ENCODE measurements around the gene IAPP. TPM values are rescaled to one million over a fixed set of nuclear protein-coding genes. Genes with fewer than 3 reads are reported as not detected.

Gene IAPP
- total RNA-seq, 1 experiment from 2014 or later: not detected

DNA sequence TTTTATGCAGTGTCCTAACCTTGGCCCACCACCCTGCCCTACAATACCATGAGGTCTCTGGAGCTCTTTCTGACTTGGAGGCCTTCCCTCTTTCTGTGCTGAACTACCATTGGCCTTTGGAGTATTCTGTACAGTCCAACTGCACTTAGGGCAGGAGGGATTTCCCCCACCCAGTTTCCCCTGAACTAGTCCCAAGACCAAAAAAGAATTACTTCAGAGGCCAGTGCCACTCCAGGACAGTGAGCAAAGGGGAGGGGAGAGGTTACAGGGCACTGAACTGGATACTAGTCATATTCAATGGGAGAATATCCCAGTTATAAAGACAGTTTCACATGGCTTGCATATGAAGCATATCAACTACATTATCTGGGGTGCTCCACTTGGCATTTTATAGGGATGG, 44.1 kb upstream of the IAPP start:
- H3K9me3 ChIP-seq (ENCODE audit: control insufficient read depth in 1 of 2, insufficient read depth in 1 of 2, low read depth in 1 of 2, low read length in 2 of 2): peaks cover 5 to 11% of the 10 kb centered on the region in 2 experiments; a peak in 3 of 4 replicates
- no TSS peak for BruUV-seq (replicated peaks)
- no peak overlapping the region for H3K4me2 ChIP-seq (ENCODE audit: low read length)
- no peak overlapping the region for H2AFZ ChIP-seq (ENCODE audit: low read depth, low read length, poor library complexity, severe bottlenecking)
- no peaks in the 10 kb centered on the region for H3K79me2 ChIP-seq (ENCODE audit: insufficient read depth, low read length)
- TF ChIP-seq RAD21 (IDR thresholded peaks at IDR 0.05; ENCODE audit: low read depth) (no peak), FOSL1 (IDR thresholded peaks at IDR 0.05; ENCODE audit: low read depth) (no peak), EZH2 (IDR thresholded peaks at IDR 0.05) (no peak), POLR2A (IDR thresholded peaks at IDR 0.05; ENCODE audit: borderline replicate concordance, extremely low read depth, insufficient read depth, insufficient read length) (no peak), EZH2phosphoT487 (IDR thresholded peaks at IDR 0.05; ENCODE audit: borderline replicate concordance) (no peak), SP1 (IDR thresholded peaks at IDR 0.05; ENCODE audit: low read depth) (no peak), TCF7L2 (IDR thresholded peaks at IDR 0.05; ENCODE audit: borderline replicate concordance, extremely low read depth, insufficient read depth, insufficient read length) (no peak), CBX3 (IDR thresholded peaks at IDR 0.05; ENCODE audit: low read depth) (no peak), JUND (IDR thresholded peaks at IDR 0.05) (no peak), YY1 (IDR thresholded peaks at IDR 0.05; ENCODE audit: extremely low read depth, insufficient replicate concordance, low read depth, low read length) (no peak), POLR2AphosphoS5 (IDR thresholded peaks at IDR 0.05; ENCODE audit: low read depth, low read length) (no peak), ELF1 (IDR thresholded peaks at IDR 0.05; ENCODE audit: borderline replicate concordance, low read depth) (no peak)
- TF ChIP-seq, protein P1, sequence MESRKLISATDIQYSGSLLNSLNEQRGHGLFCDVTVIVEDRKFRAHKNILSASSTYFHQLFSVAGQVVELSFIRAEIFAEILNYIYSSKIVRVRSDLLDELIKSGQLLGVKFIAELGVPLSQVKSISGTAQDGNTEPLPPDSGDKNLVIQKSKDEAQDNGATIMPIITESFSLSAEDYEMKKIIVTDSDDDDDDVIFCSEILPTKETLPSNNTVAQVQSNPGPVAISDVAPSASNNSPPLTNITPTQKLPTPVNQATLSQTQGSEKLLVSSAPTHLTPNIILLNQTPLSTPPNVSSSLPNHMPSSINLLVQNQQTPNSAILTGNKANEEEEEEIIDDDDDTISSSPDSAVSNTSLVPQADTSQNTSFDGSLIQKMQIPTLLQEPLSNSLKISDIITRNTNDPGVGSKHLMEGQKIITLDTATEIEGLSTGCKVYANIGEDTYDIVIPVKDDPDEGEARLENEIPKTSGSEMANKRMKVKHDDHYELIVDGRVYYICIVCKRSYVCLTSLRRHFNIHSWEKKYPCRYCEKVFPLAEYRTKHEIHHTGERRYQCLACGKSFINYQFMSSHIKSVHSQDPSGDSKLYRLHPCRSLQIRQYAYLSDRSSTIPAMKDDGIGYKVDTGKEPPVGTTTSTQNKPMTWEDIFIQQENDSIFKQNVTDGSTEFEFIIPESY (IDR thresholded peaks at IDR 0.05; ENCODE audit: extremely low read depth, insufficient replicate concordance, low read length): no peak
- TF ChIP-seq, protein P2, sequence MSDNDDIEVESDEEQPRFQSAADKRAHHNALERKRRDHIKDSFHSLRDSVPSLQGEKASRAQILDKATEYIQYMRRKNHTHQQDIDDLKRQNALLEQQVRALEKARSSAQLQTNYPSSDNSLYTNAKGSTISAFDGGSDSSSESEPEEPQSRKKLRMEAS (IDR thresholded peaks at IDR 0.05): no peak
- TF ChIP-seq, protein P3, sequence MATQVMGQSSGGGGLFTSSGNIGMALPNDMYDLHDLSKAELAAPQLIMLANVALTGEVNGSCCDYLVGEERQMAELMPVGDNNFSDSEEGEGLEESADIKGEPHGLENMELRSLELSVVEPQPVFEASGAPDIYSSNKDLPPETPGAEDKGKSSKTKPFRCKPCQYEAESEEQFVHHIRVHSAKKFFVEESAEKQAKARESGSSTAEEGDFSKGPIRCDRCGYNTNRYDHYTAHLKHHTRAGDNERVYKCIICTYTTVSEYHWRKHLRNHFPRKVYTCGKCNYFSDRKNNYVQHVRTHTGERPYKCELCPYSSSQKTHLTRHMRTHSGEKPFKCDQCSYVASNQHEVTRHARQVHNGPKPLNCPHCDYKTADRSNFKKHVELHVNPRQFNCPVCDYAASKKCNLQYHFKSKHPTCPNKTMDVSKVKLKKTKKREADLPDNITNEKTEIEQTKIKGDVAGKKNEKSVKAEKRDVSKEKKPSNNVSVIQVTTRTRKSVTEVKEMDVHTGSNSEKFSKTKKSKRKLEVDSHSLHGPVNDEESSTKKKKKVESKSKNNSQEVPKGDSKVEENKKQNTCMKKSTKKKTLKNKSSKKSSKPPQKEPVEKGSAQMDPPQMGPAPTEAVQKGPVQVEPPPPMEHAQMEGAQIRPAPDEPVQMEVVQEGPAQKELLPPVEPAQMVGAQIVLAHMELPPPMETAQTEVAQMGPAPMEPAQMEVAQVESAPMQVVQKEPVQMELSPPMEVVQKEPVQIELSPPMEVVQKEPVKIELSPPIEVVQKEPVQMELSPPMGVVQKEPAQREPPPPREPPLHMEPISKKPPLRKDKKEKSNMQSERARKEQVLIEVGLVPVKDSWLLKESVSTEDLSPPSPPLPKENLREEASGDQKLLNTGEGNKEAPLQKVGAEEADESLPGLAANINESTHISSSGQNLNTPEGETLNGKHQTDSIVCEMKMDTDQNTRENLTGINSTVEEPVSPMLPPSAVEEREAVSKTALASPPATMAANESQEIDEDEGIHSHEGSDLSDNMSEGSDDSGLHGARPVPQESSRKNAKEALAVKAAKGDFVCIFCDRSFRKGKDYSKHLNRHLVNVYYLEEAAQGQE (IDR thresholded peaks at IDR 0.05; ENCODE audit: low read depth): no peak
- TF ChIP-seq, protein P4, sequence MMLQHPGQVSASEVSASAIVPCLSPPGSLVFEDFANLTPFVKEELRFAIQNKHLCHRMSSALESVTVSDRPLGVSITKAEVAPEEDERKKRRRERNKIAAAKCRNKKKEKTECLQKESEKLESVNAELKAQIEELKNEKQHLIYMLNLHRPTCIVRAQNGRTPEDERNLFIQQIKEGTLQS (IDR thresholded peaks at IDR 0.05): no peak
- no peak for ATAC-seq
- intact Hi-C loops (cut with micrococcal nuclease): no loop called here
- no peak overlapping the region for H3K27ac ChIP-seq (ENCODE audit: low read depth, low read length)
- no peaks in the 10 kb centered on the region for H3K27me3 ChIP-seq (ENCODE audit: insufficient read depth, low read length)
- no peaks in the 10 kb centered on the region for H3K4me1 ChIP-seq (ENCODE audit: control insufficient read depth in 1 of 2, insufficient read depth in 2 of 2, low read length in 2 of 2)
- ChIA-PET CTCF (no interaction called here), RAD21 (ENCODE audit: low non-redundant PET in 1 of 2, low total read pairs in 2 of 2, uncharacterized antibody in 2 of 2, unreplicated experiment in 2 of 2) (no interaction called here), POLR2A (no interaction called here)
- no peaks in the 10 kb centered on the region for H3K9me2 ChIP-seq (ENCODE audit: insufficient read depth)
- DNase-seq (ENCODE audit: low read depth, low spot score): no peak
- H4K20me1 ChIP-seq (ENCODE audit: insufficient read depth): no peaks in the 10 kb centered on the region
- H3K4me3 ChIP-seq (replicated peaks in 1 of 2; ENCODE audit: low read depth in 1 of 2, low read length in 2 of 2): no peak overlapping the region
- H3K9ac ChIP-seq (ENCODE audit: low read length): no peak overlapping the region
- no peaks in the 10 kb centered on the region for H3K36me3 ChIP-seq (ENCODE audit: control insufficient read depth in 1 of 2, insufficient read depth in 2 of 2, low read length in 2 of 2)
